CD4-positive, alpha-beta T cell treated with Interleukin-17A for 1 hour (primary cell): ENCODE data around the gene RTEL1.

Experiments used
- DNase-seq: peaks from one replicate; pipeline ENCODE4 v3.0.0-alpha.2; 2020

RTEL1 gene

GRCh38 chr20:63731410-63731809 lies 73.3 kb downstream of the RTEL1 start:
- no peak for DNase-seq

GRCh38 chr20:63732118-63733095 lies 74.3 kb downstream of the RTEL1 start:
- DNase-seq: no peak

GRCh38 chr20:63733117-63733516 lies 75.0 kb downstream of the RTEL1 start:
- DNase-seq: no peak

GRCh38 chr20:63733579-63734081 lies 75.5 kb downstream of the RTEL1 start:
- no peak for DNase-seq

GRCh38 chr20:63734111-63734945 lies 76.2 kb downstream of the RTEL1 start:
- no peak for DNase-seq

GRCh38 chr20:63734946-63735858 lies 77.1 kb downstream of the RTEL1 start:
- DNase-seq: no peak

GRCh38 chr20:63735859-63736718 lies 78.0 kb downstream of the RTEL1 start, which contains the start of gene LIME1:
TSS of gene LIME1 (plus strand) at chr20:63736664. CDS start at chr20:63737550, 886 bp downstream.
- peak; percentile 85 for DNase-seq

GRCh38 chr20:63736893-63737694 lies 79.0 kb downstream of the RTEL1 start:
- DNase-seq: peak; percentile 57

- no peak for DNase-seq
Observed at GRCh38 chr20:63737695-63737944, 79.5 kb downstream of the RTEL1 start.

GRCh38 chr20:63737945-63738686 lies 80.0 kb downstream of the RTEL1 start:
- peak; percentile 33 for DNase-seq

GRCh38 chr20:63738687-63739129 lies 80.6 kb downstream of the RTEL1 start:
- DNase-seq: peak; percentile 43

- DNase-seq: peak; percentile 76
Observed at GRCh38 chr20:63739130-63740069, 81.3 kb downstream of the RTEL1 start, which contains the start of gene SLC2A4RG. TSS of gene SLC2A4RG (plus strand) at chr20:63739776. CDS start at chr20:63739913, 137 bp downstream.

GRCh38 chr20:63740070-63740626 lies 82.0 kb downstream of the RTEL1 start:
- peak; percentile 72 for DNase-seq

GRCh38 chr20:63740627-63741353 lies 82.7 kb downstream of the RTEL1 start:
- peak; percentile 46 for DNase-seq

- DNase-seq: no peak
Observed at GRCh38 chr20:63741354-63741675, 83.2 kb downstream of the RTEL1 start.

- no peak for DNase-seq
Observed at GRCh38 chr20:63741676-63742380, 83.7 kb downstream of the RTEL1 start.
